Right ventricle myocardium superior (tissue), 1 donor: Measurements from ENCODE around the gene ERN1. TPM values are rescaled to one million over a fixed set of nuclear protein-coding genes. Genes with fewer than 3 reads are reported as not detected.
A peak's percentile ranks its signal among the peaks of the same experiment; 100 is the strongest.

Experiments used
- ATAC-seq: fragments of 200-7000 bp; cut with Tn5 transposase; one replicate; pipeline ENCODE4 v1.9.1; 2020; ENCODE audit warnings: mild to moderate bottlenecking; ENCODE audit not compliant: poor library complexity
- DNase-seq: peaks from one replicate; pipeline ENCODE4 v3.0.0-alpha.2; 2020
- intact Hi-C: fragments of 100-400 bp; cut with DNase I; formaldehyde crosslinking; loops from one replicate; pipeline ENCODE4 v1.11.2; 2022
- total RNA-seq: library from RNA; stranded (reverse); fragmentation: NEBNext Ultra II Directional; extraction: Animal tissue kit (Norgen Biotek cat#: 25700); gene quantifications from one replicate; pipeline ENCODE4 v1.2.1, GENCODE V29; 2021
- donor health status: DM: no; HTN: yes; CAD: no; lungs with severe emphysema.

The ERN1 gene
- total RNA-seq, 1 donor from 2014 or later: 6.7 TPM

DNA sequence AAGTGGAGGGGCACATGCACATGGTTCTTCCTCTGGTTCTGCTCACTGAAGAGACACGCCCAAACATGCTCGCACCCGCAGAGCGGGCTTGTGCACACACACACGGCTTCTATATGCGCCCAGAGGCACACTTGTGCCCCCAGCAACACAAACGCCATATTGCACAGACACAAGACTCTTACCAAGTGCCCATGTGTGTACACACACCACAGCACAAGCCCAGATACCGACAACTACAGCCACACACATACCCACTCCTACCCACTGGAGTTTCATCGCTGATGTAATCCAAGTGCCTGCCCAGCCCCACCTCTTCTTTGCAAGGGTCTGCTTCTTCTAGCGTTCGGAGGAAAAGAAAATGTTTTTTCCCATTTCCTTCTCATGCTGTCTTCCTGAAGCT lies 138.3 kb downstream of the ERN1 start:
- intact Hi-C loops: loop anchor here (5.0 kb wide), 1 partner anchor 74 kb away; the partner anchor contains the start of gene GH1
- DNase-seq (no peak), ATAC-seq (no peak)

- DNase-seq (peak; percentile 37), ATAC-seq (no peak)
- intact Hi-C loops: loop anchor here (5.0 kb wide), 2 partner anchors 62 to 72 kb away; partner anchors contain the start of gene GH1
Measured at GRCh38 chr17:63989622-63990345, 140.2 kb downstream of the ERN1 start.

Other genes with a start within 250 kb of the ERN1 start
- not detected for gene GH2, start 248.2 kb downstream of the ERN1 start, total RNA-seq
- not detected for gene CSH1, start 233.6 kb downstream of the ERN1 start, total RNA-seq
- not detected for gene CSHL1, start 218.9 kb downstream of the ERN1 start, total RNA-seq
- not detected for gene GH1, start 211.3 kb downstream of the ERN1 start, total RNA-seq
- gene CD79B, start 197.8 kb downstream of the ERN1 start, total RNA-seq: 8.9 TPM
- 0.56 TPM for gene SCN4A, start 157.2 kb downstream of the ERN1 start, total RNA-seq
- gene PRR29, start 131.8 kb downstream of the ERN1 start, total RNA-seq: 0.30 TPM
- 31.9 TPM for gene ICAM2, start 109.5 kb downstream of the ERN1 start, total RNA-seq
- gene TEX2, start 133.1 kb upstream of the ERN1 start, total RNA-seq: 54.0 TPM